ENCODE data around the gene ZNF677.
A peak's percentile ranks its signal among the peaks of the same experiment; 100 is the strongest.
"Not testable (repeated sequence)": the region's sequence is repeated elsewhere in the genome, so short reads cannot be mapped to it uniquely, and the experiment has no call there.

ZNF677 gene

GRCh38 chr19:53254411-53255341 is at the start of gene ZNF677:
Gene ZNF677, minus strand, starts transcription at chr19:53254873. Its CDS starts 3,323 bp downstream, at chr19:53251550.
- DNase-seq (ENCODE audit: low read depth) = peak; percentile 71

DNA sequence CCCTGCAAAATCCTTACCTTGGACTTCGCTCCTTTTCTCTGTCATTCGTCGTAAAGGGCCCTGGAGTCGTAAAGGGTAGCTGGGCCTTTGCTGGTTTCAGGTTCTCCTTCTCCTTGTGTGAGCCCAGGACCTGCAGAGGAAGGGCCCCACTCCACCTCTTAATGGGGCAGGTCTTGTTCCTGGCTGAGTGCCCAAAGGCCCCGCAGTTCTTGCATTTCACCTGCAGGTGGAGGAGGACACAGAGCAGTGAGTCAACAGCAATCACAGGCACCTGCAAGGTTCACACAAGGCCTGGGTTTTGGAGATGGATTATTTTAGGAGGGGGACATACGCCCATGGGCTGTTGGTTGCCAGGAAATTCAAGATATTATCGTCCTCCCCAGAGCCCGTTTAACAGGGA is 46.7 kb upstream of the ZNF677 start:
- DNase-seq (ENCODE audit: low read depth) = not testable (repeated sequence)

GRCh38 chr19:53294786-53295441 is 40.2 kb upstream of the ZNF677 start:
- no peak for DNase-seq (ENCODE audit: low read depth)

- no peak for DNase-seq (ENCODE audit: low read depth)
These were observed 36.3 kb upstream of the ZNF677 start for GRCh38 chr19:53290758-53291549.

- no peak for DNase-seq (ENCODE audit: low read depth)
These were observed 30.4 kb upstream of the ZNF677 start for GRCh38 chr19:53285087-53285486.

- DNase-seq (ENCODE audit: low read depth) = not testable (repeated sequence)
These were observed 27.3 kb upstream of the ZNF677 start for GRCh38 chr19:53281947-53282346.

GRCh38 chr19:53275480-53275879 is 20.8 kb upstream of the ZNF677 start:
- no peak for DNase-seq (ENCODE audit: low read depth)

DNA sequence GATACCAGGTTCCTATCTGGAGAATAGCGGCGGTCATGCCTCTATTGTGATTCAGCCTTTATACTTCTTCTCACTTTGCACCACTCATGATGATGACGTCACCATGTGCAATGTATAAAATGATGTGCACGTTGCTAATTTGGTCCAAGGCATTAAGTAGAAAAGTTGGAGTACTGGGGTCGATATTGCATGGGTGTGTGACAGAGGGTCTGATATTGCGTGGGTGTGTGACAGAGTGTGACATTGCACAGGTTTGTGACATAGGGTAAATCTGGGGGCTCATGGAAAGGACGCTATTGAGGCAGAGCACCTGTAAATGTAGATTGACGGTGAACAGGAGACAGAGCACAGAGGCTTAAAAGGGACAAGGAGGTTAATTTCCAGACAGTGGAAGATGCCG is 17.4 kb upstream of the ZNF677 start:
- DNase-seq (ENCODE audit: low read depth) = no peak

DNA sequence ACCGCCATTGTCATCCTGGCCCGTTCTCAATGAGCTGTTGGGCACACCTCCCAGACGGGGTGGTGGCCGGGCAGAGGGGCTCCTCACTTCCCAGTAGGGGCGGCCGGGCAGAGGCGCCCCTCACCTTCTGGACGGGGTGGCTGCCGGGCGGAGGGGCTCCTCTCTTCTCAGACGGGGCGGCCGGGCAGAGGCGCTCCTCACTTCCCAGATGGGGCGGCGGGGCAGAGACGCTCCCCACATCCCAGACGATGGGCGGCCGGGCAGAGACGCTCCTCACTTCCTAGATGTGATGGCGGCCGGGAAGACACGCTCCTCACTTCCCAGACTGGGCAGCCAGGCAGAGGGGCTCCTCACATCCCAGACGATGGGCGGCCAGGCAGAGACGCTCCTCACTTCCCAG is 15.2 kb upstream of the ZNF677 start:
- DNase-seq (ENCODE audit: low read depth) = not testable (repeated sequence)

GRCh38 chr19:53267623-53268022 is 12.9 kb upstream of the ZNF677 start, which contains the start of gene VN1R4:
Gene VN1R4, minus strand, starts transcription at chr19:53267723. Its CDS starts 58 bp downstream, at chr19:53267665.
- not testable (repeated sequence) for DNase-seq (ENCODE audit: low read depth)

GRCh38 chr19:53257715-53258342 is 3.2 kb upstream of the ZNF677 start, which contains the start of gene VN1R2:
Gene VN1R2, plus strand, starts transcription at chr19:53258292. Its CDS starts 84 bp downstream, at chr19:53258376.
- not testable (repeated sequence) for DNase-seq (ENCODE audit: low read depth)

- DNase-seq (ENCODE audit: low read depth) = no peak
These were observed 8.2 kb downstream of the ZNF677 start for GRCh38 chr19:53246498-53246897.

DNA sequence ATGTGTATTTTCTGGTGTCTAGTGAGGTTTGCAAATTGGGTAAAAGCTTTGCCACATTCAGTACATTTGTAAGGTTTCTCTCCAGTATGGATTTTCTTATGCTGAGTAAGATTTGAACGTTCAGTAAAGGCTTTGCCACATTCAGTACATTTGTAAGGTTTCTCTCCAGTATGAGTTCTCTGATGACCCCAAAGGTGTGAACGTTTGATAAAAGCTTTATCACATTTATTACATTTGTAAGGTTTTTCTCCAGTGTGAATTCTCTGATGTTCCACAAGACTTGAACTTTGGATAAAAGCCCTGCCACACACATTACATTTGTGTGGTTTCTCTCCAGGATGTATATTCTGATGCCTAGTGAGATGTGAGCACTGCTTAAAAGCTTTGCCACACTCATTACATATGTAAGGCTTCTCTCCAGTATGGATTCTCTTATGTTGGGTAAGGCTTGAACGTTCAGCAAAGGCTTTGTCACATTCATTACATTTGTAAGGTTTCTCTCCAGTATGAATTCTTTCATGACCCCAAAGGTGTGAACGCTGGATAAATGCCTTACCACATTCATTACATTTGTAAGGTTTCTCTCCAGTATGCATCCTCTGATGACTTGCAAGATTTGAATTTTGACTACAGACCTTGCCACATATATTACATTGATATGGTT is 17.4 kb downstream of the ZNF677 start:
- DNase-seq (ENCODE audit: low read depth) = no peak

DNA sequence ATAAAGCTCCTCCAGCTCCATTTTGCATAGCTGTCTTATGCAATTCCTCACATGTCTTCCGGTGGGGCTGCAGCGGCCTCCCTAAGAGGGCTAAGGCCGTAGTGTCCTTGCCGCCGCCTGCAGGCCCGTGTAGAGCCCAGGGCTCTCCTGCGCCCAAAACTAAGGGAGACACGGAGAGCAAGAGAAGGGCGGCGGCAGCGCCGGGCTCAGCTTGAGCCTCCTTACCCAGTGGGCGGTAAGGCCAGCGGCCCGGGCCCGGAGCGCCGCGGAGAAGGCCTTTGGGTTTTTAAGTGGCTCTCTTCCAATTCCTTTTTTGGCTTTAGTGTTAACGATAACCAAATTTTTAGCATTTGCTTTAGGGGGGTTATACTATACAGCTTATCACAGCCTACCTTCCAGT is 30.1 kb downstream of the ZNF677 start:
- no peak for DNase-seq (ENCODE audit: low read depth)

DNA sequence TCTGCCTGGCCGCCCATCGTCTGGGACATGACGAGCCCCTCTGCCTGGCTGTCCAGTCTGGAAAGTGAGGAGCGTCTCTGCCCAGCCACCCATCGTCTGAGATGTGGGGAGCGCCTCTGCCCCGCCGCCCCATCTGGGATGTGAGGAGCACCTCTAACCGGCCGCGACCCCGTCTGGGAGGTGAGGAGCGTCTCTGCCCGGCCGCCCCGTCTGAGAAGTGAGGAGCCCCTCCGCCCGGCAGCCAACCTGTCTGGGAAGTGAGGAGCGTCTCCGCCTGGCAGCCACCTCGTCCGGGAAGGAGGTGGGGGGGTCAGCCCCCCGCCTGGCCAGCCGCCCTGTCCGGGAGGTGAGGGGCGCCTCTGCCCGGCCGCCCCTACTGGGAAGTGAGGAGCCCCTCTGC is 32.0 kb downstream of the ZNF677 start:
- DNase-seq (ENCODE audit: low read depth) = not testable (repeated sequence)

DNA sequence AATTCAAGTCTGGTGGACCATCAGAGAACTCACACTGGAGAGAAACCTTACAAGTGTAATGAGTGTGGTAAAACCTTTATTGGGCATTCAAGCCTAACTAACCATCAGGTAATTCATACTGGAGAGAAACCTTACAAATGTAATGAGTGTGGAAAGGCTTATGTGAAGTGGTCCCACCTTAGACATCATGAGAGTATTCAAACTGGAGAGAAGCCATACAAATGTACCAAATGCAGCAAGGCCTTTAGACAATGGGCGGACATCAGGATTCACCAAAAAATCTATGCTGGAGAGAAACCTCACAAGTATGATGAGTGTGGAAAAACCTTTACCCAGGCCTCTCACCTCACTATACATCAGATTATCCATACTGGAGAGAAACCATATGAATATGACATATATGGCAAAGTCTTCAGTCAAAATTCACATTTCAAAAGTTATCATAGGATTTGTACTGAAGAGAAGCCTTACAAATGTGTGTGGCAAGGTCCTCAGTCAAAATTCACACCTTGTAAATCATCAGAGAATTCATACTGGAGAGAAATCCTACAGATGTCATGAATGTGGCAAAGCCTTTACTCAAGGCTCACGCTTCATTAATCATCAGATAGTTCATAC is 41.9 kb downstream of the ZNF677 start:
- no peak for DNase-seq (ENCODE audit: low read depth)

DNA sequence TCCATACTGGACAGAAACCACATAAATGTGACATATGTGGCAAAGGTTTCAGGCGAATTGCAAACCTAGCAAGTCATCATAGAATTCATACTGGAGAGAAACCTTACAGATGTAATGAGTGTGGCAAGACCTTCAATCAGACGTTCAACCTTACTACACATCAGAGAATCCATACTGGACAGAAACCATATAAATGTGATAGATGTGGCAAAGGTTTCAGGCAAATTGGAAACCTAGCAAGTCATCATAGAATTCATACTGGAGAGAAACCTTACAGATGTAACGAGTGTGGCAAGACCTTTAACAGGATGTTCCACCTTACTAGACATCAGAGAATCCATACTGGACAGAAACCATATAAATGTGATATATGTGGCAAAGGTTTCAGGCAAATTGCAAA is 43.1 kb downstream of the ZNF677 start:
- not testable (repeated sequence) for DNase-seq (ENCODE audit: low read depth)

GRCh38 chr19:53196777-53197396 is 57.8 kb downstream of the ZNF677 start:
- peak; percentile 83 for DNase-seq (ENCODE audit: low read depth)

DNA sequence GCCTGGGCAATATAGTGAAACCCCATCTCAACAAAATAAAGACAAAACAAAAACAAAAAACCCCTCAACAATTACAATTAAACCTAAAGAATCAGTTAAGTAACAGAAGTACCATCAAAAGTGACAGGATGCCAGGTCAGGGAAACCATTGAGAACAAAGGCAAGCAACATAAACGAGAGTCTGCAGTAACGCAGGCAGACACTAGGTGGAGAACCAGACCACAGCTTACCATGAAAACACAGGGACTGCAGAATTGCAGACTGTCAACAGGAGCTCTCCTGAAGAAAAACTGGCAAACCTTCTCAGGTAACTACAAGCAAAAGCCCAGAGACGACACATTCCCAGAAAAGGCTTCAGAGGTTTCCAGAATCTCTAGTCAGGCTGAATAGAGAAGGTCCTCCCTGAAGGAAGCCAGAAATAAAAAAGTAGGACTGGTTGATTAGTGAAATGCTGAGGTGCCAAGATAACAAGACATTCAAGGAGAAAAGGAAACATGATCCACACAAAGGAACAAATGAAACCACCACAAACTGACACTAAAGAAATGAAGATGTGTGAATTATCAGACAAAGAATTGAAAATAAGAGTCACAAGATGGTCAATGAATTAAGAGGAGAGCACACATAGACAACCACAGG is 59.3 kb downstream of the ZNF677 start:
- DNase-seq (ENCODE audit: low read depth) = peak; percentile 64

Data from GM04504 (cell line).